Panc1 (cell line): ENCODE results near the gene GANC. TPM values are rescaled to one million over a fixed set of nuclear protein-coding genes. Genes with fewer than 3 reads are reported as not detected.

ENCODE experiments used
- ATAC-seq: fragments of 200-7000 bp; cut with Tn5 transposase; 2 replicates; pipeline ENCODE4 v1.9.1; 2020; ENCODE audit warnings: mild to moderate bottlenecking, moderate library complexity
- BruUV-seq: library from RNA; stranded (reverse); fragments of 400-500 nt; replicated peaks from 2 replicates; lab custom pipeline; 2021; lab: Mats Ljungman, UMichigan
- CTCF ChIA-PET: fragments of 300-600 bp; sonication (Branson Sonifier 250); formaldehyde crosslinking; loops from one replicate; lab custom pipeline; 2022; ENCODE audit warnings: antibody characterized with exemption; lab: Charles Lee
- POLR2A ChIA-PET: fragments of 300-600 bp; sonication (Branson Sonifier 250); formaldehyde crosslinking; loops from one replicate; lab custom pipeline; 2022; ENCODE audit warnings: antibody characterized with exemption; lab: Charles Lee
- DNase-seq: peaks from one replicate; pipeline ENCODE4 v3.0.0-alpha.2; 2010; ENCODE audit warnings: low read depth, low spot score
- H3K27ac ChIP-seq: 2 replicates; pipeline ENCODE4 v1.5.1; 2011; ENCODE audit warnings: mild to moderate bottlenecking, low read length, inconsistent platforms
- H3K27me3 ChIP-seq: fragments of 200-500 bp; sonication (Bioruptor generic); 2 replicates; pipeline ENCODE4 v1.6.0; 2014; ENCODE audit warnings: low read length, inconsistent platforms; ENCODE audit not compliant: control insufficient read depth, insufficient read depth
- H3K36me3 ChIP-seq: fragments of 200-500 bp; sonication (Bioruptor generic); 2 replicates; pipeline ENCODE4 v1.5.1; 2014; ENCODE audit warnings: inconsistent platforms, mild to moderate bottlenecking, low read length, moderate library complexity; ENCODE audit not compliant: control insufficient read depth, insufficient read depth
- H3K4me1 ChIP-seq: 2 replicates; pipeline ENCODE4 v1.5.1; 2011; ENCODE audit warnings: inconsistent platforms, mild to moderate bottlenecking, low read length, moderate library complexity; ENCODE audit not compliant: control insufficient read depth, insufficient read depth
- H3K4me3 ChIP-seq, 2 experiments: 2 replicates each; pipeline ENCODE4 v1.5.1; 2011 to 2012; ENCODE audit warnings: low read depth in 2 of 2, low read length in 2 of 2, mild to moderate bottlenecking in 2 of 2, inconsistent platforms in 1 of 2, moderate library complexity in 1 of 2
- H3K9me3 ChIP-seq: fragments of 200-500 bp; sonication (Bioruptor generic); 2 replicates; pipeline ENCODE4 v1.5.1; 2014; ENCODE audit warnings: low read depth, mild to moderate bottlenecking, inconsistent platforms, low read length, moderate library complexity; ENCODE audit not compliant: control insufficient read depth, insufficient read depth
- CTCF ChIP-seq: fragments of 450-650 bp; IDR thresholded peaks from 2 replicates; pipeline ENCODE4 v1.5.1; 2017; ENCODE audit warnings: mild to moderate bottlenecking
- POLR2AphosphoS5 ChIP-seq: IDR thresholded peaks from 2 replicates; pipeline ENCODE4 v1.6.1; 2012; ENCODE audit warnings: mild to moderate bottlenecking, low read depth, low read length, moderate library complexity
- REST ChIP-seq, 2 experiments: IDR thresholded peaks; 2 replicates each; pipeline ENCODE4 v1.6.1; 2011 to 2012; ENCODE audit warnings: low read depth in 2 of 2, control low read depth in 1 of 2, low read length in 1 of 2, mild to moderate bottlenecking in 1 of 2, moderate library complexity in 1 of 2; ENCODE audit not compliant: insufficient read depth in 1 of 2
- SIN3A ChIP-seq: IDR thresholded peaks from 2 replicates; pipeline ENCODE4 v1.6.1; 2012; ENCODE audit warnings: low read depth, mild to moderate bottlenecking, low read length, moderate library complexity, borderline replicate concordance; ENCODE audit not compliant: insufficient read depth
- TCF7L2 ChIP-seq: IDR thresholded peaks from 2 replicates; pipeline ENCODE4 v1.6.1; 2011; ENCODE audit warnings: mild to moderate bottlenecking, low read depth, low read length, inconsistent platforms
- in situ Hi-C: cut with HindIII; loops from 2 replicates; pipeline ENCODE4 v1.10.0; 2016; ENCODE audit warnings: low sequenced_read_pairs, low pct_unique_long_range_greater_than_20kb
- intact Hi-C: fragments of 100-400 bp; cut with micrococcal nuclease; formaldehyde crosslinking; loops from one replicate; pipeline ENCODE4 v1.10.0; 2022; ENCODE audit not compliant: unreplicated experiment
- total RNA-seq: library from RNA; stranded (reverse); gene quantifications from one replicate; pipeline ENCODE4 v1.2.1, GENCODE V29; 2021; ENCODE audit not compliant: unreplicated experiment

GANC gene
- total RNA-seq, 1 experiment from 2014 or later, result 21.1 TPM

- no peak for ATAC-seq
- Histone ChIP-seq H3K4me1 (no peaks in the 10 kb centered on the region), H3K4me3 (no peak overlapping the region), H3K36me3 (no peaks in the 10 kb centered on the region), H3K27ac (no peak overlapping the region), H3K27me3 (no peaks in the 10 kb centered on the region), H3K9me3 (no peaks in the 10 kb centered on the region)
- no peak for TF ChIP-seq TCF7L2
- no peak for TF ChIP-seq SIN3A
- in situ Hi-C loops, result no loop called here
- POLR2A ChIA-PET, result no interaction called here
- CTCF ChIA-PET, result no interaction called here
- DNase-seq, result no peak
- BruUV-seq, result no TSS peak
- intact Hi-C loops, result no loop called here
Measured at GRCh38 chr15:42359985-42360384, 87.0 kb downstream of the GANC start.

GRCh38 chr15:42360535-42361112 lies 87.6 kb downstream of the GANC start:
- in situ Hi-C loops, result no loop called here
- no peak overlapping the region for H3K27ac ChIP-seq
- H3K36me3 ChIP-seq, result no peaks in the 10 kb centered on the region
- intact Hi-C loops, result no loop called here
- H3K4me3 ChIP-seq, result no peak overlapping the region
- no peaks in the 10 kb centered on the region for H3K27me3 ChIP-seq
- BruUV-seq, result no TSS peak
- ATAC-seq (no peak), DNase-seq (no peak)
- H3K4me1 ChIP-seq, result no peaks in the 10 kb centered on the region
- no peaks in the 10 kb centered on the region for H3K9me3 ChIP-seq
- ChIA-PET CTCF (no interaction called here), POLR2A (no interaction called here)
- TF ChIP-seq POLR2AphosphoS5 (no peak), TCF7L2 (no peak)

GRCh38 chr15:42363487-42363886 lies 90.5 kb downstream of the GANC start:
- Histone ChIP-seq H3K9me3 (no peaks in the 10 kb centered on the region), H3K4me3 (no peak overlapping the region), H3K36me3 (no peaks in the 10 kb centered on the region), H3K27me3 (peaks cover 2% of the 10 kb centered on the region; the same call in 1 of the 2 replicates), H3K27ac (no peak overlapping the region), H3K4me1 (no peaks in the 10 kb centered on the region)
- TF ChIP-seq REST (IDR thresholded peaks at IDR 0.05; ENCODE audit: insufficient read depth in 1 of 2, low read depth in 2 of 2, low read length in 1 of 2), result no peak
- no peak for TF ChIP-seq TCF7L2
- TF ChIP-seq CTCF, result no peak
- no peak for TF ChIP-seq SIN3A
- no peak for TF ChIP-seq POLR2AphosphoS5
- intact Hi-C loops, result no loop called here
- in situ Hi-C loops, result no loop called here
- CTCF ChIA-PET, result no interaction called here
- DNase-seq (no peak), ATAC-seq (no peak)
- no TSS peak for BruUV-seq
- POLR2A ChIA-PET, result no interaction called here
